EL (cell line): Measurements from ENCODE around the gene GALE.
"Not testable (repeated sequence)": the region's sequence is repeated elsewhere in the genome, so short reads cannot be mapped to it uniquely, and the experiment has no call there.

ENCODE experiments used
- DNase-seq: peaks from one replicate; pipeline ENCODE4 v3.0.0-alpha.2; 2016

The GALE gene

DNA sequence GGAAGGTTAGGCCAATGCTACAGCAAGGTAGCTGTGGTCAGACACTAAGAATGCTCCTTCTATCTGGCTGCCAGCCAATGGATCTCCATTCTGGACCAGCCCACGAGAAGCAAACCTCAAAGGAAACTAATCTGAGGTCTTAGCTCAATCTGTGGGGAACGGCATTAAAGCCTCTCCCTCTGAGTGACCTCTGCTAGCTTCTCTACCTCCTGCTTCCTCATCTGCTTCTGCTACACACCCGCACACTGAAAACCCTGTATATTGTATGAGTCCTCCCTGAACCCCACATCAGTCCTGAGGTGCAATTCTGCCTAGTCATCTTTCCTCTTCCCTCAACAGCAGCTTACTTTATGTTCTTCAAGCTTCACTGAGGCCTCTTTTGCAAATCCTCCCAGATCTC, 6.9 kb upstream of the GALE start:
- DNase-seq = no peak

DNA sequence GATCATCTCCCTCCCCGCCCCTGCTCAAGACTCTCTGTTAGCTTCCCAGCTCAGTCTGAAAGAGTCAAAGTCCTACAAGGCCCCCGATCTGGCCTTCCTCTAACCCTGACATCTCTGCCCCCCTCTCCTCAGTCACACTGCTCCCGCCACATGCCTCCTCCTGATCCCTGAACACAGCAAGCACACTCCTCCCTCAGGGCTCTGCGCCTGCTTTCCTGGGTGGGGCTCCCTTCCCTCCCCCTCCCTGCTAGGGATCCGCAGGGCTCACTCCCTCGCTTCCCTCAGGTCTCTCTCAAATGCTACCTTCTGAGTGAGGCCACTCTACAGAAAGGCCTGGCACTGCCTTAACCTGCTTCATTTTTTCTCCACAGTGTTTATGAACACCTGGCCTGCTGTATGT, 5.7 kb upstream of the GALE start:
- no peak for DNase-seq

DNA sequence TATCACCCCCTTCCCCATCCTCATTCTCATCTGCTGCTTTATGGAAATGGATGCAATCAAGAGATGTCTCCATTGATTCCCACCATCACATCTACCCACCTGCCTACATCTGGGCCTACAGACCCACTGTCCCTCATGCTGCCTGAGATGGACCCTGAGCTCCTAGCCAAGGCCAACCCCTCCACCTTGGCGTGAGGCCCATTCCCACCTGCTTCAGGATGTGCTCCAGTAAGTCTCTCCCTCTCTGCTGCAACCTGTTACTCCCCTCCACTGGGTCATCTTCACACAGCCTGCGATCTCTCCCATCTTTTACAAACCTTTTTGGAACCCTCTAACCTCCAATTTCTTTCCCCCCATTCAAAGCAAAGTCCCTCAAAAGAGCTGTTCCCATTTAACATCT, 4.5 kb upstream of the GALE start:
- DNase-seq = no peak

DNA sequence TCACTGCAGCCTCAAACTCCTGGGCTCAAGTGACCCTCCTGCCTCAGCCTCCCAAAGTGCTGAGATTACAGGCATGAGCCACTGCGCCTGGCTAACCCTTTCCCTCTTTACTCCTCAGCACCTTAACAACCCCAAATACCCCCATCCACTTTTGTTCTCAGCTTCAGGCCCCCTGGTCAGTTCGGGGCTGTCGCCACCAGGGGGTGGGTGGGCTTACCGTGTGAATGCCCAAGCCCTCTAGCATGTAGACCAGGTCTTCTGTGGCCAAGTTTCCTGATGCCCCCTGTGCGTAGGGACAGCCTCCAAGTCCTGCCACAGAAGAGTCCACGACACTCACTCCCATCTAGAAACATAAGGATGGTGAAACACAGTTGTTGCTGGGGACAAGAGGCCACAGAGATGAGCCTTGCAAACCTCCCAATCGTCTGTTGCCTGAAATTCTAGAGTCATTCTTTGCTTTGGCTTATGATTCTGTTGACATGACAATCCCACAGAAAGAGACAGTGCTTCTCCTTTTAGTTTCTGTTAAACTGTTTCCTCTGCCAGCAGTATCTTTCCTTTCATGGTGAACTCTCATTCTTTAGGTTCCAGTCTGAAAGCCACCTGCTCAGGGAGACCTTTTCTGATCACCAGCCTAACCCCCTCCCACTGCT, 3.8 kb upstream of the GALE start:
- DNase-seq = no peak

DNA sequence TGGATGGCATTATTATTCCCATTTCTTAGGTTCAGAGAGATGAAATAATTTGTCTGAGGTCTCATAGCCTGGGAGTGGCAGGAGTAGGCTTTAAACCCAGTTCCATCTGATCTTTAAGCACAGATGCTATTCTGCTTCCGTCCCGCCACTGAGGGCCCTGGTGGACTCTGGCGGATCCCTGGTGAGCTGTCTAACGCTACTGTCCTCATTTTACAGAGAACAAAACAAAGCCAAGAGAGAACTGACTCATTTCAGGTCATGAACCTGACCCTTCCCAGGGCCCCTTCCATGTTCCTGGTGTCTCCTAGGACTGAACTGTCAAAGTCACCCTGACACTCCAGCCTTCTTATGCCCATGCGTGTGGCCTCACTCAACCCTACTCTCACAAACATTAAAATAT, 3.1 kb upstream of the GALE start:
- DNase-seq = no peak

DNA sequence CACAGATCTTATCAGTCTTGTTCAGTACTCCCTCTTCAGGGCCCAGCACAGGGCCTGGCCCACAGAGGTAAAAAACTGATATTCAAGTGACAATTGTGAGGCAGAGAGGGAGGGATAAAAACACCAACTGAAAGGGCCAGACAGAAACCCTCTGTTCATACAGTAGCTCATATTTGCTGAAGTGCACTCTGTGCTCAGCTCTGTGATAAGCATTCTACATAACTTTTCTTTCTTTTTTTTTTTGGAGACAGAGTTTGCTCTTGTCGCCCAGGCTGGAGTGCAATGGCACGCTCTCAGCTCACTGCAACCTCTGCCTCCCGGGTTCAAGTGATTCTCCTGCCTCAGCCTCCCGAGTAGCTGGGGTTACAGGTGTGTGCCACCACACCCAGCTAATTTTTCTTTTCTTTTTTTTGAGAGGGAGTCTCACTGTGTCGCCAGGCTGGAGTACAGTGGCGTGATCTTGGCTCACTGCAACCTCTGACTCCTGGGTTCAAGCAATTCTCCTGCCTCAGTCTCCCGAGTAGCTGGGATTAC, 2.3 kb upstream of the GALE start:
- not testable (repeated sequence) for DNase-seq

DNA sequence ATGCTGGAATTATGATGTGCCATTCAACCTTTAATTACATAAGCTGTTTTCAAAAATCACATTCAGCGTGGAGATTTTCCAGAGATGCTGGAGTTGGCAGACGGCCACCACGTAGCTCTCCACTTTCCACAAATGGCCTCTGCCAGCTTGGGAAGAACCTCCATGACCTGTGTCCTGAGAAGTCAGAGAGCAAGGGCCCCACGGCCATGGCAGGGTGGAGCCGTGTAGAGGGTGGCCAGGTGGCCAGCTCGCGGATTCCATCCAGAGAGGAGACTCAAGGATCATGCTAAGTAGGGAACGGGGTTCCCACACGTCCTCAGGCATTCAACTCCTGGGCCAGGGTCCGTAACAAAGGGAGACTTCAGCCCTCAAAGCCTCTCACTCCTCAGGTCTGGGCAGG, 1.3 kb upstream of the GALE start:
- no peak for DNase-seq

DNA sequence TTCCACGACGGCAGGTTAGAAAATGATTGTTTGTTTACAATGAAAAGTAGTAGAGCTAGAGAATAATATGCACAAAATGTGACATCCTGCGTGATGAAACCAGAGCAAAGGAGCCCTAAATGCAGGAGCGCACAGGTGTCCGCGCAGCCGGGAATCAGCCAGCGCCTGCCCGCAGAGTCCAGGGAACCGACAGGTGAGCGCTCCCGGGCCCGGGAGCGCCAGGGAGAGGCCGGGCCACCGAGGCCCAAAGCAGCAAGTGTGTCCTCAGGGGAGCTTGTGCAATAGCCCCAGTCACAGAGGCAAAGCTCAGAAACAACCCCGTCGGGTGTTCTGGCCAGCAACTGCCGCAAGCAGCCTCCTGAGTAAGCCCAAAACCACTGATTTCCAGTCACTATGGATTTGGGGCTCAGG, 789 bp upstream of the GALE start:
- DNase-seq = no peak

DNA sequence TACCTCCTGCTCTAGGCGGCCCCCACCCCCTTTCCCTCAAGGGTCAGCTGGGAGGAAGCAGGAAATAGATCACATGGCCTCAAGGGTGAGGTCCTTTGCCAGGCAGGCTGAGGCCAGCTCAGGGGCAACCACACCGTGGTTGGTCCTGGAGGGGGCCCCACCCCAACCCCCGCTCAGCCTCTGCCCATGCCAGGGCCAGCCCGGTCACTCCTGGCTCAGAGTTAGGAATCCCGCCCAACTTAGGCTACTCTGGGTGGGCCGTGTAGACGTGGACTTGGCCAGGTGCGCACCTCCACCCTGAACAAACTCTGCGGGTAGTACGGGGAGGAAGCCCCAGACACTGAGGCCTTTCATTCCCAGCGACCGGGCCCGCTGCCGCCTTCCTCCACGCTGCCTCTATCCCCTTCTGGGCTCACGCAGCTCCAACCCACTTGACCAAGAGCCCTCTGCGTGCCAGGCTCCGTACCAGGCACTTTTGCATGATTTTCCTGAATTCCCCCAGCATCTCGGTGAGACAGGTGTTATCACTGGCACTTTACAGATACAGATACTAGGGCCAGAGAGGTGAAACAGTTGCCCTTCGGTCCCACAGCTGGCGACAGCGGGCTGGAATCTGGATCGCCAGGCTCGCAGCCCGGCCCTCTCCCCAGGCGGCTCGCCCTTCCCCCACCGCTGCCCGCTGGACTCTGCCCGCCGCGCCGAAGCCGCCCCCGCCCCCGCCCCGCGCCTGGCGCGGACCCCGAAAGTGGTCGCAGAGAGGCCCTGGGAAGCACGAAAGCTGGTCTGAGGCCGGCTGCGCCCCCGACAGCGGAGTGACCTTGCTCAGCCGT, 769 bp downstream of the GALE start:
- DNase-seq = peak; percentile 80

DNA sequence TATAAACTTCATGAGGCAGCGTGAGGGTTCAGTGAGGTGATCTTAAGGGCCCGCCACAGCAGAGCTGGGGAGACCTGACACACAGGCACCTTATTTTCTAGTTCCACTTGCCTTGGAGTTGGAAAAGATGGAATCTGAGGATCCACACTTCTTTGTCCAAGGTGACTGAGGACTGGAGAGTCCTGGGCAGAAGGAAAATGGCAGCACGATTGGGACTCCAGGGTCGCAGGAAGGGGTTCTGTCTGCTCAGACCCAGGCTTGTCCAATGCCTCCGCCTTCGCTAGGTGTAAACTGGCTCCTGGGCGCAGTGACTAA, 1.3 kb downstream of the GALE start:
- no peak for DNase-seq

DNA sequence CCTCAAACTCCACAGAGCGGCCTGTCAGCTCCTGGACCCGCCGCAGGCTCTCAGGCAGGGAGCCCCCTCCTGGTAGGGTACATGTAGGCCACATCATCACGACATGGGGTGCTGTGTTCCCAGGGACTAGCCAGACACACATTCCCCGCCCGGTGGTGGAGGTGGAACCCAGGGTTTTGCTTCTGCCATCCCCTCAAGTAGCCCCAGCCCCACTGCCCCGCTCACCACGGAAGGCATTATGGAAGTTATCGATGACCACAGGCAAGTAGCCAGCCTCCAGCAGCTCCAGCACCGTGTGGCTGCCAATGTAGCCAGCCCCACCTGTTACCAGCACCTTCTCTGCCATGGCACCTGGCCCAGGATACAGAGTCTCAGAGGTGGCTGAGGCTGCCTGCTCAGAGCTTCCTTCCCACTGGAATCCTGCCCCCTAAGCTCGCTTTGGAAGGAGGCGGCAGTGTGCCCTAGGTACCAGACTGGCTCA, 1.9 kb downstream of the GALE start:
- DNase-seq = no peak

DNA sequence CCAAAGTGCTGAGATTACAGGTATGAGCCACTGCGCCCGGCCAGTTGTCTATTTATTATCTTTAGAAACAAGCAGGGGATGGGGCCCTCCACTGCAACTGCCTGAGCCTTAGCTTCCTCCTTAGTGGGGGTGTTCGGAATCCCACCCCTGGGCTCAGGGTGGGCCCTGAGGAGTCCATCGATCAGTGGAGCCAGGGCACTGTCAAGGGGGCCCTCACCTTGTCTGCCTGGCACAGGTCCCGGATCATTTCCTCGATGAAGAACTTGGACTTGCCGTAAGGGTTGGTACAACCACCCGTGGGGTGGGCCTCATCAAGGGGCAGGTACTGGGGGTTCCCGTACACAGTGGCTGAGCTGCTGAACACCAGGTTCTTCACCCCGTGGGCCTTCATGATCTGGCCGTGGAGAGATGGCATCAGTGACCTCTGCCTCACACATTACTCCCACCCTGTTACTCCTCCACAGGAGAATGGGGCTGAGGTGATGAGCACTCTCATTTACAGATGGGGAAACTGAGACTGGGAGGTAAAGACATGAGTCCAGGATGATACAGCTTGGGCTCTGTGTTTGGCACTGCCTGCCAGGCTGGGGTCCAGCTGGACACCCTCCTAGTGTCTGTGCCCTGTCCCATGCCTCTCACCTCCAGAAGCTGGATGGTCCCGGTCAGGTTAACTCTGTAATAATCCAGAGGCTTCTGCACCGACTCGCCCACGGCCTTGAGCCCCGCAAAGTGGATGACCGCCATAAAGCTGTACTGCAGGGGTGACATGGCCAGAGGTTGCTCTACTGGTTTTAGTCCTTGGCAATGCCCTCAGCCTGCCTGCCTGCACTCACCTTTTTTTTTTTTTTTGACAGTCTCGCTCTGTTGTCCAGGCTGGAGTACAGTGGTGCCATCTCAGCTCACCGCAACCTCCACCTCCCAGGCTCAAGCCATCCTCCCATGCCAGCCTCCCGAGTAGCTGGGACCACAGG, 2.8 kb downstream of the GALE start:
- DNase-seq = no peak

DNA sequence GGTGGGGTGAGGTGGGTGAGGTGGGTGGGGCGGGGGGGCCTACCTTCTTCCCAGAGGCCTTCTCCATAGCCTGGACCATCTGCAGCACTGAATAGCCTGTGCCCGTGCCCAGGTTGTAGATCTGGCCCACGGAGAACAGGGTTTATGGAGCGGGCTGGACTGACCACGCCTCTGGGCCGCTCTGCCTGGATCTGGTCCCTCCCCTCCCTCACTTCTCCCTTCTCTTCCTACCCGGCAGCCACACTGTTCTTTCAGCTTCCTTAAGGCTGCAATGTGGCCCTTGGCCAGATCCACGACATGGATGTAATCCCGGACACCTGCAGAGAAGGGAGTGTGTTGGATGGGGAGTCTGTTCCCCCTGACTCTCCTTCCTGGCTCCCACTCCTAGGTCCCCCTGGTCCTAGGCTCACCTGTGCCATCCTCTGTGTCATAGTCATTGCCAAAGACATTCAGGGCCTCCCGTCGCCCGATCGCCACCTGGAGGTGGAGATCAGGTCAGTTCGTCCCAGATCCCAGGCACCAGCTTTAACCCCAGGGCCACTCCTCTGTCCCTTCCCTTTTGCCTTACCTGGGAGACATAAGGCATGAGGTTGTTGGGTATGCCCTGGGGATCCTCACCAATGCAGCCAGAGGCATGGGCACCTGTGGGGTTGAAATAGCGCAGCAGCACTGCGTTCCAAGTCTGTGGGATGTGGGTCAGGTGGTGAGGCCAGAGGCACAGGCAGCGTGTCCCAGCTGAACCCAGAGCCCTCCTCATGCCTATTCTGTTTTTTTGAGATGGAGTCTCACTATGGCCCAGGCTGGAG, 3.9 kb downstream of the GALE start:
- DNase-seq = no peak

DNA sequence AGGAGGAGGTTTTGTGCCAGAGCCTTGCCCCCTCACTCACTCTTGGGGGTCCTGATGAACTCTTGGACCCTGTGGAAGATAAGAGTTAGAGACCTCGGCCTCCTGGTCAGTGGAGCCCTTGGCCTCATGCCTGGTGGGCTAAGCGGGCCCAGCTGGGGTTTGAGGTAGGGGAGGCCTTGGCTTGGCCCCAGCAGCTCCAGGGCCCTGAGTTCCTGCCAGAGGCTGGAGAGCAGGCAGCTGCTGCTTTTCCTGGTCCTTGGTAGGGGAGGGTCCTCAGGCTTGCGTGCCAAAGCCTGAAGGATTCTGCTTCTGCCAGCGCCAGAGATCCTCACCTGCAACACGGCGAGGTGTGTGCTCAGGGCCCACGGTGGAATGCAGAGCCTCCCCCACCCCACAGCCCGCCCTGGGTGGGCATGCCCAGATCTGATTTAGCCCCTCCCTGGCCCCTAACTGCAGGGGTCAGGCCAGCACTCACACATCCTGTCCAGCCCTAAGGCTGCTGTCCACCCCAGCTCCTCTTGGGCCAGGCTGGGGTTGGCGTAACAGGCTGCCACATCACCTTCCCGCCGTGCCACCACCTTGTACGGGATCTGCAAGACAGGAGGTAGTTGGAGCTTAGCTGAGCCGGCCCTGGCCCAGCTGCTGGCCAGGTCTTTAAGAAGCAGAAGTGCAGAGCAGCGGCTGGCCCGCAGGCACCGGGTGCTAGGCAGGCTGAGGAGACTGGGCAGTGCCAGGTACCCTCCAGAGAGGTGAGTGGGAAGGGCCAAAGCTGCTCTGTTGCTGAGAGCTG, 4.7 kb downstream of the GALE start:
- no peak for DNase-seq

DNA sequence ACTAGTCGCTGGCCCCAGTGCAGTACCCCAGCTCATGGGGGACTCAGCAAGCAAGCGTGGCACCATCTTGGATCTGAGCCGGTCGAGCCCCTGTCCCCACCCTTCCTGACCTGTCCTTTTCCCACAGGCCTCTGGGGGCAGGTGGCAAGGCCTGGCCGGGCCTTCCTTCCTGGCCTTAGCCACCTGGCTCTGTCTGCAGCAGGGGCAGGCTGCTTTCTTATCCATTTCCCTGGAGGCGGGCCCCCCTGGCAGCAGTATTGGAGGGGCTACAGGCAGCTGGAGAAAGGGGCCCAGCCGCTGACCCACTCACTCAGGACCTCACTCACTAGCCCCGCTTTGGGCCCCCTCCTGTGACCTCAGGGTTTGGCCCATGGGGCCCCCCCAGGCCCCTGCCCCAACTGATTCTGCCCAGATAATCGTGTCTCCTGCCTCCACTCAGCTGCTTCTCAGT, 5.8 kb downstream of the GALE start:
- not testable (repeated sequence) for DNase-seq

DNA sequence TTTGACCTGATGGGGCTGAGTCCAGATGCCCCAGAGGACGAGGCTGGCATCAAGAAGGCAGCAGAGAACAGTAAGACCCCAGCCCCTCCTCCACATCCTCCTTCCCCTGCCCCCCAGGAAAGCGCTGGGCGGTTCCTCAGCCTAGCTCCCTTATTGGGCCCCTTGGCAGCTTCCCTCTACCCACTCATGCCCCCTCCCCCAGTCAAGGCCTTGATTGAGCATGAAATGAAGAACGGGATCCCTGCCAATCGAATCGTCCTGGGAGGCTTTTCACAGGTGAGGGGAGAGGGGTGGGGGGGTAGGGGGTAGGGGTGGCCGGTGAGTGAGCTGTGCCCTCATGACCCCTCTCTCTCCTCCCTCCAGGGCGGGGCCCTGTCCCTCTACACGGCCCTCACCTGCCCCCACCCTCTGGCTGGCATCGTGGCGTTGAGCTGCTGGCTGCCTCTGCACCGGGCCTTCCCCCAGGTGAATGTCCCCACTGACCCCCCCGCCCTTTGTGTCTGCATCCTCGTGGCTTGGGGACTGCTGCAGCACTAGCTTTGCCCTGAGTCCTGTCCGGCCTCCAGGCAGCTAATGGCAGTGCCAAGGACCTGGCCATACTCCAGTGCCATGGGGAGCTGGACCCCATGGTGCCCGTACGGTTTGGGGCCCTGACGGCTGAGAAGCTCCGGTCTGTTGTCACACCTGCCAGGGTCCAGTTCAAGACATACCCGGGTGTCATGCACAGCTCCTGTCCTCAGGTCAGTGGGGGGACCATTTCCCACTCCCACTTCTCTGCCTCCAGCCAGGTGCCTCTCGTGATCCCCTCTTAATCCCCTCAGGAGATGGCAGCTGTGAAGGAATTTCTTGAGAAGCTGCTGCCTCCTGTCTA, 6.5 kb downstream of the GALE start:
- no peak for DNase-seq

DNA sequence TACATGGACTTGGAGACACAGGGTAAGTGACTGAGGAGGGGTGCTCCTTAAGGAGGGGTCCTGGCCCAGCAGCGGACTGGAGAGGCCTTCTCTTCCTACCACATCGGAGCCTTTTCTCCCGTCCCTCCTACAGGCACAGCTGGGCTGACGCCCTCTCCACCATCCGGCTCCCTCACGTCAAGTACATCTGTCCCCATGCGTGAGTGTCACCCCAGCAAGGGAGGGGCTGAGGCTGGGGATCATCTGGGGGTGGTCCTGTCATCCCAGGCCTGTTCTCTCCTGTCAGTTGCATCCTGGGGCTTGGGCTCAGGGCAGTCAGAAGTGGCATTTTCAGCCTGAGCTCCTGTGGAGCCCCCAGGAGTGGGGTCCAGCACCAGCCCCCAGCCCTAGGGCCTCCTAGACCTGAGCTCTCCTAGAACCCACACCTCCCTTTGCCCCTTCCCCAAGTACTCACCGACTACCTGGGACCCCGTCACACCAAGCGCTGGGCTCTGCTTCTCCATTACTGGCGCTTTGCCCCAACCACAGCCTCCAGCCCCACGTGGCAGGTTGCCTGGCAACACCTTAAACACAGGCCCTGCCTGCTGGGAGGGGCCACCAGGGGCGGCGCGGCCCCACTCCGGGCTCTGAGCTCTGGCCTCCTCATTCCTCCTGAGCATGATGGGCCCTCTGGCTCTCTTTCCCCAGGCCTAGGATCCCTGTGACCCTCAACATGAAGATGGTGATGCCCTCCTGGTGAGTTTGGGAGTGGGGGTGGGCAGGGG, 7.4 kb downstream of the GALE start:
- peak; percentile 25 for DNase-seq

DNA sequence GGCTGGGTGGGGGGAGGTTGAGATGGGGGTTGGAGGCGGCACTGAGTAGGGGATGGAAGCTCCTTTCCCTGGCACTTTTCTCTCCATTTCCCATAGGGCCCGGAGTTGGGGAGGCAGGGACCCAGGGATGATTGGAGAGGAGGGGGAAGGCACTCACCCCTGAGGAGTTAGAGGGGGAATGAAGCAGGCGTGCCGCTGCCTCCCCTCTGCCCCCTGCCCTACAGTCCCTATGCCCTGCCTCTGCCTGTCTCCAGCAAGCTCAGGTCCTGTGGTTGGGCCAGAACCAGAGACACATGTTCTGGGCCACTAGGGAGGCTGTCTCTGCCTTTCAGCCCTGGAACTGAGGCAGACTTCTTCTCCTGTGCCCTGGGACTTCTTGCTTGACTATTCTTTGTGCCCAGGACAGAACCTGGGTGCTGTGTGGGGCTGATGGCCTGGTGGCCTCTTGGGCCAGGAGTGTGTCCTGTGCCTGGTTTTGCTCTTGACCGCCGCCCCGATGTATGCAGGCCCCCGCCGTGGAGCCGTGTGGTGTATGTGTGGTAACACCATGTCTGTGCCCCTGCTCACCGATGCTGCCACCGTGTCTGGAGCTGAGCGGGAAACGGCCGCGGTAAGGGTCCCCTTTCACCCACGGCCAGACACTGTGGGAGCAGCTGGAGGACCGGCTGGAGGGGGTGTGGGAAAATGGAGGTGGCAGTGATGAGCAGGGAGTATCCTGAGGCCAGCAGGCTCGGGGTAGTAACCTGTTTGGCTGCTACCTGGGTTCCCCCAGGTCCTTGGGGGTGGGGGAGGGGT, 8.2 kb downstream of the GALE start:
- no peak for DNase-seq
